DND-41 (cell line): ENCODE measurements around the gene BRSK2.

ENCODE experiments used
- EZH2 ChIP-seq: IDR thresholded peaks from 3 replicates; pipeline ENCODE4 v1.6.1; 2012; ENCODE audit warnings: borderline replicate concordance, low read depth, mild to moderate bottlenecking, moderate library complexity, low read length, inconsistent platforms; ENCODE audit not compliant: severe bottlenecking
- TF ChIP-seq, protein P1 (sequence below): IDR thresholded peaks from 2 replicates; pipeline ENCODE4 v1.5.1; 2012; ENCODE audit warnings: borderline replicate concordance, low read length, moderate library complexity, mild to moderate bottlenecking; ENCODE audit not compliant: poor library complexity, severe bottlenecking; ENCODE audit errors: extremely low read depth

DNA sequence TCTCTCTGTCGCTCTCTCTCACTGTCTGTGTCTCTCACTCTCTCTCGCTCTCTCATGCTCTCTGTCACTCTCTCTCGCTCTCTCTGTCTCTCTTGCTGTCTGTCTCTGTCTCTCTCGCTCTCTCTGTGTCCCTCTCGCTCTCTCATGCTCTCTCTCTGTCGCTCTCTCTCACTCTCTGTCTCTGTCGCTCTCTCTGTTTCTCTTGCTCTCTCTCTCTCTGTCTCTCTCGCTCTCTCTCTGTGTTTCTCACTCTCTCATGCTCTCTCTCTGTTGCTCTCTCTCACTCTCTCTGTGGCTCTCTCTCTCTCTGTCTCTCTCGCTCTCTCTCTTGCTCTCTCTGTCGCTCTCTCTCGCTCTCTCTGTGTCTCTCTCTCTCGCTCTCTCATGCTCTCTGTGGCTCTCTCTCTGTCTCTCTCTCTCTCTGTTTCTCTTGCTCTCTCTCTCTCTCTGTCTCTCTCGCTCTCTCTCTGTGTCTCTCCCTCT lies 33.2 kb upstream of the BRSK2 start:
- TF ChIP-seq, protein P1, sequence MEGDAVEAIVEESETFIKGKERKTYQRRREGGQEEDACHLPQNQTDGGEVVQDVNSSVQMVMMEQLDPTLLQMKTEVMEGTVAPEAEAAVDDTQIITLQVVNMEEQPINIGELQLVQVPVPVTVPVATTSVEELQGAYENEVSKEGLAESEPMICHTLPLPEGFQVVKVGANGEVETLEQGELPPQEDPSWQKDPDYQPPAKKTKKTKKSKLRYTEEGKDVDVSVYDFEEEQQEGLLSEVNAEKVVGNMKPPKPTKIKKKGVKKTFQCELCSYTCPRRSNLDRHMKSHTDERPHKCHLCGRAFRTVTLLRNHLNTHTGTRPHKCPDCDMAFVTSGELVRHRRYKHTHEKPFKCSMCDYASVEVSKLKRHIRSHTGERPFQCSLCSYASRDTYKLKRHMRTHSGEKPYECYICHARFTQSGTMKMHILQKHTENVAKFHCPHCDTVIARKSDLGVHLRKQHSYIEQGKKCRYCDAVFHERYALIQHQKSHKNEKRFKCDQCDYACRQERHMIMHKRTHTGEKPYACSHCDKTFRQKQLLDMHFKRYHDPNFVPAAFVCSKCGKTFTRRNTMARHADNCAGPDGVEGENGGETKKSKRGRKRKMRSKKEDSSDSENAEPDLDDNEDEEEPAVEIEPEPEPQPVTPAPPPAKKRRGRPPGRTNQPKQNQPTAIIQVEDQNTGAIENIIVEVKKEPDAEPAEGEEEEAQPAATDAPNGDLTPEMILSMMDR, result no peak
- no peak for TF ChIP-seq EZH2
